ENCODE data around the gene VWF. TPM values are rescaled to one million over a fixed set of nuclear protein-coding genes. Genes with fewer than 3 reads are reported as not detected.

The VWF gene
- total RNA-seq, 4 donors from 2014 or later = 78.8 to 118 (median 101) TPM

GRCh38 chr12:6056406-6057240 is 67.8 kb downstream of the VWF start:
- DNase-seq (no peak), ATAC-seq (no peak)
- H3K9me3 ChIP-seq = no peaks in the 10 kb centered on the region
- in situ Hi-C loops (cut with MboI; ENCODE audit: low sequenced_read_pairs in 4 of 4) = no loop called here
- H3K27ac ChIP-seq = no peak overlapping the region
- H3K4me3 ChIP-seq = no peak overlapping the region
- TF ChIP-seq CTCF (IDR thresholded peaks at IDR 0.05 in 4 of 5, conservative IDR thresholded peaks at IDR 0.05 in 1 of 5) = no peak
- TF ChIP-seq POLR2A (IDR thresholded peaks at IDR 0.05) = no peak
- peaks cover 16 to 18% (median 18%) of the 10 kb centered on the region in 3 donors for H3K27me3 ChIP-seq
- no peaks in the 10 kb centered on the region for H3K4me1 ChIP-seq
- H3K36me3 ChIP-seq = no peaks in the 10 kb centered on the region
- intact Hi-C loops (cut with DNase I; ENCODE audit: low total_unique reads) = no loop called here

GRCh38 chr12:6053541-6053940 is 70.9 kb downstream of the VWF start:
- peaks cover 16 to 18% (median 18%) of the 10 kb centered on the region in 3 donors for H3K27me3 ChIP-seq
- H3K4me3 ChIP-seq = no peak overlapping the region
- TF ChIP-seq CTCF (IDR thresholded peaks at IDR 0.05 in 4 of 5, conservative IDR thresholded peaks at IDR 0.05 in 1 of 5) (no peak), POLR2A (IDR thresholded peaks at IDR 0.05) (no peak)
- H3K36me3 ChIP-seq = no peaks in the 10 kb centered on the region
- in situ Hi-C loops (cut with MboI; ENCODE audit: low sequenced_read_pairs in 4 of 4) (no loop called here), intact Hi-C loops (cut with DNase I; ENCODE audit: low total_unique reads) (no loop called here)
- DNase-seq (no peak), ATAC-seq (no peak)
- H3K9me3 ChIP-seq = no peaks in the 10 kb centered on the region
- H3K27ac ChIP-seq = no peak overlapping the region
- no peaks in the 10 kb centered on the region for H3K4me1 ChIP-seq

- no peak for ATAC-seq
- no peak for DNase-seq
- no peaks in the 10 kb centered on the region for H3K4me1 ChIP-seq
- in situ Hi-C loops (cut with MboI; ENCODE audit: low sequenced_read_pairs in 4 of 4) (no loop called here), intact Hi-C loops (cut with DNase I; ENCODE audit: low total_unique reads) (no loop called here)
- H3K27me3 ChIP-seq = peaks cover 16 to 18% (median 18%) of the 10 kb centered on the region in 3 donors
- no peaks in the 10 kb centered on the region for H3K9me3 ChIP-seq
- TF ChIP-seq POLR2A (IDR thresholded peaks at IDR 0.05) (no peak), CTCF (IDR thresholded peaks at IDR 0.05 in 4 of 5, conservative IDR thresholded peaks at IDR 0.05 in 1 of 5) (no peak)
- no peak overlapping the region for H3K4me3 ChIP-seq
- no peaks in the 10 kb centered on the region for H3K36me3 ChIP-seq
- H3K27ac ChIP-seq = no peak overlapping the region
Measured at GRCh38 chr12:6052940-6053329, 71.5 kb downstream of the VWF start.

- Histone ChIP-seq H3K27ac (no peak overlapping the region), H3K4me3 (no peak overlapping the region), H3K9me3 (no peaks in the 10 kb centered on the region), H3K27me3 (peaks cover 12 to 14% (median 14%) of the 10 kb centered on the region in 3 donors), H3K4me1 (no peaks in the 10 kb centered on the region), H3K36me3 (no peaks in the 10 kb centered on the region)
- TF ChIP-seq CTCF (IDR thresholded peaks at IDR 0.05 in 4 of 5, conservative IDR thresholded peaks at IDR 0.05 in 1 of 5) = no peak
- TF ChIP-seq POLR2A (IDR thresholded peaks at IDR 0.05) = no peak
- no peak for ATAC-seq
- DNase-seq = no peak
- intact Hi-C loops (cut with DNase I; ENCODE audit: low total_unique reads) = no loop called here
- in situ Hi-C loops (cut with MboI; ENCODE audit: low sequenced_read_pairs in 4 of 4) = no loop called here
Measured at GRCh38 chr12:6052206-6052939, 72.1 kb downstream of the VWF start.

Measured in gastrocnemius medialis (tissue), 4 donors.